ENCODE results near the gene YJU2.
"Not testable (repeated sequence)": the region's sequence is repeated elsewhere in the genome, so short reads cannot be mapped to it uniquely, and the experiment has no call there.

The YJU2 gene

DNA sequence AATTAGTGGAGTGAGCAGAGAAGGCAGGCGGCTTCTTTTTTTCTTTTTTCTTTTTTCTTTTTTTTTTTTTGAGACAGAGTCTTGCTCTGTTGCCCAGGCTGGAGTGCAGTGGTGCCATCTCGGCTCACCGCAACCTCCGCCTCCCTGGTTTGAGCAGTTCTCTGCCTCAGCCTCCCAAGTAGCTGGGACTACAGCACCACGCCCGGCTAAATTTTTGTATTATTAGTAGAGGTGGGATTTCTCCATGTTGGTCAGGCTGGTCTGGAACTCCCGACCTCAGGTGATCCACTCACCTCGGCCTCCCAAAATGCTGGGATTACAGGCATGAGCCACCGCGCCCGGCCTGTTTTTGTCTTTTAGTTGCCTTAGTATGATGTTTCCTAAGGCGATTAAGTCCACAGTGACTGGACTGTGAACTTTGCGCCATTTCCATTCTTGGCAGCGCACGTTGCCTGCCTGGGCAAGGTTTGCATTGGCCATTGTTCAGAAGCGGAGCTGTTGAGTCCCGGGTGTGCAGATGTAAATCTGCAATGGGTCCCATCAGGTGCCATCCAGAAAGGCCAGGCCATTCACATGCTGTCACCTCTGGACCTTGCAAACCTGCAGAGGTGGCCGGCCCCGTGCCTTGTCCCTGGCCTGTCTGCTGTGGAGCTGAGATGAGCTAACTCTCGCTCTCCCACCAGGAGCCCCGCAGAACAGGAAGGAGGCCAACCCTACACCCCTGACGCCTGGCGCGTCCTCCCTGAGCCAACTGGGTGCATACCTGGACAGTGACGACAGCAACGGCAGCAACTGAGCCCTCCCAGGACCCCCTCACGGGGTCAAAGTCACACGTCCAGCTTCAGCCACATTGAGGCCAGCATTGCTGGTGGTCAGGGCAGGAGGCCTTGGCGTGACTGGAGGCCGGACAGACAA, 21.3 kb downstream of the YJU2 start:
- no peak for DNase-seq (ENCODE audit: low read depth in 2 of 2)

- no peak for DNase-seq (ENCODE audit: low read depth in 2 of 2)
These were observed 22.0 kb downstream of the YJU2 start for GRCh38 chr19:4268816-4269430.

DNA sequence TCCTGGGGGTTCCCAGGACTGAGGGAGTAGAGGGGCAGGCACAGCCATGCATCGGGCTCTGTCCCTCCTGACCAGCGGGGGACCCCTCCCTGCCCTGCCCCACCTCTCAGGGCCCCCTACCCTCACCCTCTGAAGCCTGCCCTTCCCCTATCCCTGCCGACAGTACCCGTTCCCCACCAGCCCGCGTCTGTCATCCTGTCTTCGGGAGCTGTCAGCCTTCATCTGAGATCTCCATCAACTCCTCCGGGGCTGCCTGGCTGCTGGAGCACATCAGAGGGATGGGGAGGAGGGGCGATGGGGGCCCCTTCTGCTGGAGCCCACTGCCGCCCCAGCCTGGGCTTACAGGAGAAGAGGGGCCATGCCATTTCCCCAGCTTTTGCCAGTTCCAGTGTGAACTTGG, 26.0 kb downstream of the YJU2 start:
- no peak for DNase-seq (ENCODE audit: low read depth in 2 of 2)

DNA sequence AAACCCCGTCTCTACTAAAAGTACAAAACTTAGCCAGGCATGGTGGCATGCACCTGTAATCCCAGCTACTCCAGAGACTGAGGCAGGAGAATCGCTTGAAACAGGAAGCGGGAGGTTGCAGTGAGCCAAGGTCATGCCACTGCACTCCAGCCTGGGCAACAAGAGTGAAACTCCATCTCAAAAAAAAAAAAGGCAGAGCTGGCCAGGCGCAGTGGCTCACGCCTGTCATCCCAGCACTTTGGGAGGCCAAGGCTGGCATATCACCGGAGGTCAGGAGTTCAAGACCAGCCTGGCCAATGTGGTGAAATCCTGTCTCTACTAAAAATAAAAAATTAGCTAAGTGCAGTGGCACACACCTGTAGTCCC, 27.4 kb downstream of the YJU2 start:
- not testable (repeated sequence) for DNase-seq (ENCODE audit: low read depth in 2 of 2)

GRCh38 chr19:4277191-4277696, 30.4 kb downstream of the YJU2 start:
- no peak for DNase-seq (ENCODE audit: low read depth in 2 of 2)

- no peak for DNase-seq (ENCODE audit: low read depth in 2 of 2)
These were observed 31.1 kb downstream of the YJU2 start for GRCh38 chr19:4278010-4278409.

- no peak for DNase-seq (ENCODE audit: low read depth in 2 of 2)
These were observed 31.8 kb downstream of the YJU2 start, which contains the start of gene SHD for GRCh38 chr19:4278419-4279266. Gene SHD, plus strand, starts transcription at chr19:4279266. Its CDS starts 798 bp downstream, at chr19:4280064.

GRCh38 chr19:4279267-4279529, 32.3 kb downstream of the YJU2 start:
- no peak for DNase-seq (ENCODE audit: low read depth in 2 of 2)

GRCh38 chr19:4279530-4280422, 32.9 kb downstream of the YJU2 start:
- no peak for DNase-seq (ENCODE audit: low read depth in 2 of 2)

DNA sequence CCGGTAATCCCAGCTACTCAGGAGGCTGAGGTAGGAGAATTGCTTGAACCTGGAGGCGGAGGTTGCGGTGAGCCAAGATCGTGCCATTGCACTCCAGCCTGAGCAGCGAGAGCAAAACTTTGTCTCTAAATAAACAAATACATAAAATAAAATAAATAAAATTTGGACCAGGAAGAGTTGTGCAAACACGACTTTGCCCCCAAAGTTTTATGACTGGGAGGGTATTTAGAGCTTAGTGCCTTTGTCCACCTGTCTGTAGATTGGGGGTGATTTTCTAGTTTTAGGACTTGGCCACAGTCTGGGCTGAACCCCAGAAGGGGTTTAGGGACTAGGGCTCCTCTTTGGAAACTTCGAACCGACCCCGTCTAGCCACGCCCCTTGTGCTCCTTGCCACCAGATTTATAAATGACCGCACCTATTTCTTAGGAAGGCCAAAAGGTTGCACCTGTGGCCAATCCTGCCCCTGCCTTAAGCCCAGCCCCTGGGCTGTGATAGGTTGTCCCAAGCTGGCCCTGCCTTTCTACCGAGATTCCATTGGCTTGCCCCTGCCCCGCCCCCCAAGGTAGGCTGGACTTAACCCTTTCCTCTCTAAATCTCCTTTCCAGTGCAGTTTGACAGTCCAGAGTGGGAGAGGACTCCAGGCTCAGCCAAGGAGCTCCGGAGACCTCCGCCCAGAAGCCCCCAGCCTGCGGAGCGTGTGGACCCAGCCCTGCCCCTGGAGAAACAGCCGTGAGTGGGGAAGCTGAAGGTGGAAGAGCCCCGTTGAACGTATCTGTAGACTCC, 37.5 kb downstream of the YJU2 start:
- no peak for DNase-seq (ENCODE audit: low read depth in 2 of 2)

- DNase-seq (ENCODE audit: low read depth in 2 of 2): no peak
These were observed 38.1 kb downstream of the YJU2 start for GRCh38 chr19:4284974-4285373.

GRCh38 chr19:4286141-4286540, 39.3 kb downstream of the YJU2 start:
- not testable (repeated sequence) for DNase-seq (ENCODE audit: low read depth in 2 of 2)

- no peak for DNase-seq (ENCODE audit: low read depth in 2 of 2)
These were observed 41.4 kb downstream of the YJU2 start for GRCh38 chr19:4288091-4288777.

DNA sequence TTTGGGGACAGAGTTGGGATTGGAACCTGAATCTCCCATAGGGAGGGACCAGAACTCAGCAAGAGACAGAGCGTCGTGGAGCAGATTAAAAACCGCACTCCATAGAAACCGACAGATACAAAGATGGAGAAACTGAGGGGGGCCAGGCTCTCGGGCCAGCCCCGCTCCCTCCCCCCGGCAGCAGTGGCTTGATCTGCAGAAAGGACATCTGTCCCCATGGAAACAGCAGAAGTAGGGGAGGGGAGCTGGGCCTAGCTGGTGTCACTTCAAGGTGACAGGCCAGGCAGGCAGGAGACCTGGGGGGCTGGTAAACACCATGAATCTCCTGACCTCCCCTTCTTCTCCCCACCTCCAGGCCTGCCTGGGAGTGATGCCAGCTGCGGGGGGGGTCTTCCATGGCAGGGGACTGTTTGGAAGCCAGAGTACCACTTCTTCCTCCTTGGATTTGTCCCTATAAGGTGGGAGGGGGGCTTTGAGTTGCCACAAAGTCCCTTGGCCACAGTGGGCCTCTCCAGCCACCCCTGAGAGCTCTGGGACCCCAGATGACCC, 44.4 kb downstream of the YJU2 start:
- no peak for DNase-seq (ENCODE audit: low read depth in 2 of 2)

DNA sequence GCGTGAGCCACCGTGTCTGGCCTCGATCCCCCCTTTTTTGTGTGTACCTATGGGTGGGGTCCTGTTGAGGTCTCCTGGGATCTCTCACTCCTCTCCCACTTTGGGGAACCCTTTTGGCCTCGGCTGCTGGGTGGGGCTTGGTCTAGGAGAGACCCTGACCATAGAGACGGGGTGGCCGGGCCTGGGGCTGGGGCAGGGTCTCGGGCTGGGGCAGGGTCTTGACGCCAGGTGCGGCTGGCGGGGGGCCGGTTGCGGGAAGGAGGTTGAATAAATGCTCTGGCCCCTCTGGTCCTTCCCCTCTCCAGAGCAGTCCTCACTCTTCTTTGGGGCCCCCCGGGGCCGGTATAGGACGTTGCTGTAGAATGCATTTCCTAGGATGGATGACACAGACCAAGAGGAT, 45.6 kb downstream of the YJU2 start:
- no peak for DNase-seq (ENCODE audit: low read depth in 2 of 2)

GRCh38 chr19:4294389-4294788, 47.5 kb downstream of the YJU2 start:
- DNase-seq (ENCODE audit: low read depth in 2 of 2): no peak

GRCh38 chr19:4295972-4296771, 49.3 kb downstream of the YJU2 start:
- DNase-seq (ENCODE audit: low read depth in 2 of 2): no peak

- no peak for DNase-seq (ENCODE audit: low read depth in 2 of 2)
These were observed 51.3 kb downstream of the YJU2 start for GRCh38 chr19:4297901-4298809.

Measured in stimulated activated CD8-positive, alpha-beta memory T cell treated with anti-CD3 and anti-CD28 coated beads, Interleukin-15, amount 100 ng/mL, for 4 hours (primary cell).